ENCODE data around the gene UCMA. TPM values are rescaled to one million over a fixed set of nuclear protein-coding genes. Genes with fewer than 3 reads are reported as not detected.

The UCMA gene
- total and polyA plus RNA-seq, 10 of the 15 experiments (the other 5 are each of a cell fraction or from before 2014, with no cell fraction given), result 0.15 TPM; not detected in 9

GRCh38 chr10:13188593-13188992 lies 45.6 kb downstream of the UCMA start:
- 93% methylated on average over 10 of the region's 10 CpGs for WGBS (ENCODE audit: insufficient coverage, insufficient replicate concordance, low lambda C conversion rate, missing lambda C conversion rate)
- no peak for TF ChIP-seq ZNF687 (IDR thresholded peaks at IDR 0.05)
- TF ChIP-seq NR2C1 (IDR thresholded peaks at IDR 0.05), result no peak
- no peak for TF ChIP-seq STAT3 (IDR thresholded peaks at IDR 0.05; ENCODE audit: low read depth, low read length)
- TF ChIP-seq USF2 (IDR thresholded peaks at IDR 0.05; ENCODE audit: borderline replicate concordance, low read depth, low read length), result no peak
- TF ChIP-seq IKZF1 (conservative IDR thresholded peaks at IDR 0.05), result no peak
- no peak for TF ChIP-seq HDGF (IDR thresholded peaks at IDR 0.05)
- no peak for TF ChIP-seq SKIL (IDR thresholded peaks at IDR 0.05; ENCODE audit: low read depth, poor library complexity, severe bottlenecking)
- no peak for TF ChIP-seq STAT1 (conservative IDR thresholded peaks at IDR 0.05)
- no peak for TF ChIP-seq TCF3 (IDR thresholded peaks at IDR 0.05; ENCODE audit: borderline replicate concordance, insufficient read depth, low read depth, low read length)
- no peak for TF ChIP-seq POLR2A (IDR thresholded peaks at IDR 0.05; ENCODE audit: low read depth, low read length)
- TF ChIP-seq CREB1 (IDR thresholded peaks at IDR 0.05; ENCODE audit: low read depth), result no peak
- H3K4me3 ChIP-seq, result no peak overlapping the region
- CTCF ChIA-PET, result no interaction called here
- intact Hi-C loops (cut with micrococcal nuclease; ENCODE audit: unreplicated experiment) (no loop called here), in situ Hi-C loops (cut with MboI) (no loop called here)
- DNase-seq (ENCODE audit: low read depth, low spot score), result no peak
- RAD21 ChIA-PET (ENCODE audit: unreplicated experiment), result no interaction called here
- H4K20me1 ChIP-seq (ENCODE audit: control insufficient read depth, insufficient read depth), result no peaks in the 10 kb centered on the region
- peaks cover 14 to 19% of the 10 kb centered on the region in 2 experiments for H3K36me3 ChIP-seq (ENCODE audit: control insufficient read depth in 2 of 2, insufficient read depth in 2 of 2, low read length in 1 of 2)
- no peak overlapping the region for H3K27ac ChIP-seq (ENCODE audit: control insufficient read depth, insufficient read depth)
- POLR2A ChIA-PET, result interaction anchor here (0.6 kb wide), 1 partner anchor 87 kb away, joined by 6 read pairs; no protein-coding TSS in a partner anchor
- BruUV-seq (replicated peaks), result no TSS peak
- no peak overlapping the region for H2AFZ ChIP-seq (ENCODE audit: control insufficient read depth, low read depth, low read length)
- H3K9me3 ChIP-seq (replicated peaks; ENCODE audit: control insufficient read depth, insufficient read depth, low read length), result no peaks in the 10 kb centered on the region; the same call in 2 of the 3 replicates
- no peak overlapping the region for H3K9ac ChIP-seq (ENCODE audit: control insufficient read depth, insufficient read depth, low read length)
- no peaks in the 10 kb centered on the region for H3K27me3 ChIP-seq (replicated peaks in 1 of 2; ENCODE audit: control insufficient read depth in 2 of 2, insufficient read depth in 2 of 2, low read length in 1 of 2)
- H3K4me2 ChIP-seq (ENCODE audit: control insufficient read depth, insufficient read depth), result no peak overlapping the region
- SMC1A ChIA-PET (ENCODE audit: uncharacterized antibody, unreplicated experiment), result no interaction called here
- ATAC-seq, result no peak
- no peak for FAIRE-seq
- no peaks in the 10 kb centered on the region for H3K79me2 ChIP-seq (ENCODE audit: control insufficient read depth, insufficient read depth, low read length)
- peaks cover under 1% of the 10 kb centered on the region; the same call in 1 of the 2 replicates for H3K4me1 ChIP-seq (ENCODE audit: control insufficient read depth, insufficient read depth, low read length)
